IMR-90 (cell line): ENCODE results near the gene IL17C. TPM values are rescaled to one million over a fixed set of nuclear protein-coding genes. Genes with fewer than 3 reads are reported as not detected.

Source experiments
- ATAC-seq: fragments of 200-7000 bp; cut with Tn5 transposase; 2 replicates; pipeline ENCODE4 v1.9.1; 2020; ENCODE audit warnings: low read depth, mild to moderate bottlenecking, moderate library complexity
- BruUV-seq: library from RNA; stranded (reverse); fragments of 400-500 nt; replicated peaks from 2 replicates; lab custom pipeline; 2021; lab: Mats Ljungman, UMichigan
- CTCF ChIA-PET: fragments of 300-600 bp; formaldehyde crosslinking; extraction: SDS; loops from one replicate; lab custom pipeline; 2021; ENCODE audit warnings: antibody characterized with exemption; lab: Yijun Ruan, JAX
- POLR2A ChIA-PET: fragments of 300-600 bp; sonication (Branson Sonifier 250); formaldehyde crosslinking; loops from one replicate; lab custom pipeline; 2022; ENCODE audit warnings: antibody characterized with exemption; ENCODE audit not compliant: unreplicated experiment; lab: Charles Lee
- DNase-seq: peaks from one replicate; pipeline ENCODE4 v3.0.0; 2013
- H2AFZ ChIP-seq: replicated peaks from 2 replicates; pipeline ENCODE3; 2013; ENCODE audit warnings: low read length, mild to moderate bottlenecking; ENCODE audit not compliant: poor library complexity
- H2AK5ac ChIP-seq: 2 replicates; pipeline ENCODE4 v1.6.1; 2013; ENCODE audit warnings: low read depth, low read length, inconsistent platforms
- H2AK9ac ChIP-seq: replicated peaks from 2 replicates; pipeline ENCODE3; 2013; ENCODE audit warnings: mild to moderate bottlenecking, low read depth, low read length, moderate library complexity; ENCODE audit not compliant: poor library complexity
- H2BK120ac ChIP-seq: 2 replicates; pipeline ENCODE4 v1.6.1; 2013; ENCODE audit warnings: low read depth, low read length, inconsistent platforms
- H2BK15ac ChIP-seq: 3 replicates; pipeline ENCODE4 v1.6.1; 2013; ENCODE audit warnings: low read depth, low read length, inconsistent platforms
- H2BK20ac ChIP-seq: 2 replicates; pipeline ENCODE4 v1.6.1; 2013; ENCODE audit warnings: low read depth, mild to moderate bottlenecking, inconsistent platforms, low read length, moderate library complexity
- H2BK5ac ChIP-seq: 2 replicates; pipeline ENCODE4 v1.6.1; 2013; ENCODE audit warnings: mild to moderate bottlenecking, low read depth, low read length, inconsistent platforms; ENCODE audit not compliant: poor library complexity, severe bottlenecking
- H3K14ac ChIP-seq: replicated peaks from 2 replicates; pipeline ENCODE4 v1.6.1; 2013; ENCODE audit warnings: low read depth, low read length, inconsistent platforms
- H3K18ac ChIP-seq: 2 replicates; pipeline ENCODE4 v1.6.1; 2013; ENCODE audit warnings: low read depth, low read length, control low read depth
- H3K23ac ChIP-seq: 2 replicates; pipeline ENCODE4 v1.6.1; 2013; ENCODE audit warnings: low read depth, low read length, inconsistent platforms
- H3K27ac ChIP-seq: 2 replicates; pipeline ENCODE4 v1.5.1; 2013; ENCODE audit warnings: mild to moderate bottlenecking, control low read depth, low read length; ENCODE audit not compliant: insufficient read depth
- H3K27me3 ChIP-seq: 2 replicates; pipeline ENCODE4 v1.6.1; 2013; ENCODE audit warnings: low read length; ENCODE audit not compliant: control insufficient read depth, insufficient read depth
- H3K36me3 ChIP-seq: 2 replicates; pipeline ENCODE4 v1.6.1; 2013; ENCODE audit warnings: low read length, mixed read lengths; ENCODE audit not compliant: control insufficient read depth, insufficient read depth
- H3K4ac ChIP-seq: 2 replicates; pipeline ENCODE4 v1.6.1; 2013; ENCODE audit warnings: low read depth, low read length, inconsistent platforms
- H3K4me1 ChIP-seq: 2 replicates; pipeline ENCODE4 v1.6.1; 2013; ENCODE audit warnings: low read length, mixed read lengths; ENCODE audit not compliant: control insufficient read depth, insufficient read depth
- H3K4me2 ChIP-seq: 2 replicates; pipeline ENCODE4 v1.6.1; 2013; ENCODE audit warnings: low read depth, mild to moderate bottlenecking, control low read depth, low read length, moderate library complexity
- H3K4me3 ChIP-seq: 2 replicates; pipeline ENCODE4 v1.5.1; 2013; ENCODE audit warnings: low read depth, mild to moderate bottlenecking, control low read depth, low read length, moderate library complexity; ENCODE audit not compliant: insufficient read depth
- H3K56ac ChIP-seq: 2 replicates; pipeline ENCODE4 v1.6.1; 2013; ENCODE audit warnings: low read length, inconsistent platforms; ENCODE audit not compliant: insufficient read depth; ENCODE audit errors: extremely low read depth
- H3K79me1 ChIP-seq, 2 experiments: 2 replicates each; pipeline ENCODE4 v1.6.1; 2013; ENCODE audit warnings: low read length in 2 of 2, inconsistent platforms in 1 of 2, low read depth in 1 of 2
- H3K9ac ChIP-seq: 2 replicates; pipeline ENCODE4 v1.6.1; 2013; ENCODE audit warnings: low read depth, low read length, control low read depth
- H3K9me1 ChIP-seq: 2 replicates; pipeline ENCODE4 v1.6.1; 2013; ENCODE audit warnings: low read length, inconsistent platforms; ENCODE audit not compliant: insufficient read depth
- H3K9me3 ChIP-seq: 2 replicates; pipeline ENCODE4 v1.6.1; 2013; ENCODE audit warnings: low read length; ENCODE audit not compliant: control insufficient read depth, insufficient read depth
- H4K20me1 ChIP-seq: 2 replicates; pipeline ENCODE4 v1.6.1; 2013; ENCODE audit warnings: low read length, inconsistent platforms; ENCODE audit not compliant: insufficient read depth
- H4K5ac ChIP-seq: 2 replicates; pipeline ENCODE4 v1.6.1; 2013; ENCODE audit warnings: mild to moderate bottlenecking, low read depth, low read length, control low read depth
- H4K8ac ChIP-seq, 2 experiments: 2 replicates each; pipeline ENCODE4 v1.6.1; 2013; ENCODE audit warnings: low read depth in 2 of 2, low read length in 2 of 2, control low read depth in 1 of 2, inconsistent platforms in 1 of 2
- H4K91ac ChIP-seq: 2 replicates; pipeline ENCODE4 v1.6.1; 2013; ENCODE audit warnings: low read depth, low read length, inconsistent platforms; ENCODE audit not compliant: insufficient read depth
- BHLHE40 ChIP-seq: fragments of 150-350 bp; IDR thresholded peaks from 2 replicates; pipeline ENCODE4 v1.6.1; 2016; ENCODE audit warnings: mild to moderate bottlenecking, low read depth, low read length
- CEBPB ChIP-seq: IDR thresholded peaks from 2 replicates; pipeline ENCODE4 v1.6.1; 2012; ENCODE audit warnings: low read depth, low read length, improper control_type of control experiment
- CHD1 ChIP-seq: IDR thresholded peaks from 2 replicates; pipeline ENCODE4 v1.6.1; 2012; ENCODE audit warnings: low read depth, low read length, improper control_type of control experiment
- CTCF ChIP-seq: conservative IDR thresholded peaks from 2 replicates; pipeline ENCODE4 v1.5.1; 2012; ENCODE audit warnings: mild to moderate bottlenecking, low read depth, low read length, improper control_type of control experiment
- ELK1 ChIP-seq: fragments of 150-350 bp; IDR thresholded peaks from 2 replicates; pipeline ENCODE4 v1.6.1; 2016; ENCODE audit warnings: low read depth, mild to moderate bottlenecking, low read length, moderate library complexity, borderline replicate concordance
- FOS ChIP-seq: fragments of 150-350 bp; IDR thresholded peaks from 2 replicates; pipeline ENCODE4 v1.6.1; 2016; ENCODE audit warnings: low read depth, low read length
- MAFK ChIP-seq: IDR thresholded peaks from 2 replicates; pipeline ENCODE4 v1.6.1; 2012; ENCODE audit warnings: low read depth, low read length, improper control_type of control experiment
- MAZ ChIP-seq: IDR thresholded peaks from 2 replicates; pipeline ENCODE4 v1.6.1; 2012; ENCODE audit warnings: low read depth, mild to moderate bottlenecking, low read length, improper control_type of control experiment, moderate library complexity, borderline replicate concordance
- MXI1 ChIP-seq: IDR thresholded peaks from 2 replicates; pipeline ENCODE4 v1.6.1; 2012; ENCODE audit warnings: low read depth, mild to moderate bottlenecking, low read length, moderate library complexity, borderline replicate concordance
- NFE2L2 ChIP-seq: fragments of 150-350 bp; IDR thresholded peaks from 2 replicates; pipeline ENCODE4 v1.6.1; 2016; ENCODE audit warnings: low read depth, mild to moderate bottlenecking, low read length
- POLR2A ChIP-seq: IDR thresholded peaks from 2 replicates; pipeline ENCODE4 v1.6.1; 2012; ENCODE audit warnings: mild to moderate bottlenecking, low read depth, low read length
- RAD21 ChIP-seq: IDR thresholded peaks from 2 replicates; pipeline ENCODE4 v1.6.1; 2012; ENCODE audit warnings: low read length, improper control_type of control experiment
- RCOR1 ChIP-seq: IDR thresholded peaks from 2 replicates; pipeline ENCODE4 v1.6.1; 2012; ENCODE audit warnings: mild to moderate bottlenecking, low read length, improper control_type of control experiment; ENCODE audit not compliant: insufficient replicate concordance
- RFX5 ChIP-seq: IDR thresholded peaks from 2 replicates; pipeline ENCODE4 v1.8.0; 2012; ENCODE audit warnings: low read depth, mild to moderate bottlenecking, low read length, moderate library complexity
- SMC3 ChIP-seq: fragments of 150-350 bp; IDR thresholded peaks from 2 replicates; pipeline ENCODE4 v1.6.1; 2016; ENCODE audit warnings: low read depth, mild to moderate bottlenecking, antibody characterized with exemption, low read length, moderate library complexity
- USF2 ChIP-seq: fragments of 150-350 bp; IDR thresholded peaks from 2 replicates; pipeline ENCODE4 v1.6.1; 2017; ENCODE audit warnings: mild to moderate bottlenecking, antibody characterized with exemption, low read length, low read depth
- WGBS, 2 experiments: methylation state at CpG; one replicate each; pipeline versions ENCODE4 v1.1.5 to v1.1.7; 2013; ENCODE audit warnings: missing lambda C conversion rate in 2 of 2; ENCODE audit not compliant: insufficient read length in 1 of 2; ENCODE audit errors: extremely low coverage in 2 of 2; 5-methylcytosine and 5-hydroxymethylcytosine counted together
- dilution Hi-C: fragments of 300-500 bp; cut with HindIII; formaldehyde crosslinking; loops from one replicate; pipeline ENCODE4 v1.14.3; 2018; ENCODE audit warnings: low sequenced_read_pairs; ENCODE audit not compliant: unreplicated experiment
- in situ Hi-C: fragments of 300-500 bp; cut with MboI; formaldehyde crosslinking; loops from 3 replicates; pipeline ENCODE4 v1.14.3; 2019; ENCODE audit warnings: low sequenced_read_pairs, inconsistent platforms, mixed read lengths
- intact Hi-C: fragments of 100-400 bp; cut with micrococcal nuclease; formaldehyde crosslinking; loops from 2 replicates; pipeline ENCODE4 v1.10.0; 2022
- polyA plus RNA-seq, 3 experiments: library from polyadenylated mRNA; depleted of rRNA; stranded (reverse); fragments of >200 nt; gene quantifications; 2 replicates each; pipeline ENCODE4 v1.2.3, GENCODE V29; 2012; ENCODE audit warnings: low replicate concordance in 1 of 3
- total RNA-seq: library from RNA; depleted of rRNA; stranded (reverse); fragments of >200 nt; gene quantifications from 2 replicates; pipeline ENCODE4 v1.2.3, GENCODE V29; 2012

Gene IL17C
- total and polyA plus RNA-seq, 2 of the 4 experiments (the other 2 are of a cell fraction): 0.09 TPM; not detected in 1

- CTCF ChIA-PET: no interaction called here
- H3K27me3 ChIP-seq: no peaks in the 10 kb centered on the region
- no peak overlapping the region for H3K14ac ChIP-seq
- no peak overlapping the region for H3K9ac ChIP-seq
- no peak overlapping the region for H3K18ac ChIP-seq
- no peak overlapping the region for H2BK5ac ChIP-seq
- no peak overlapping the region for H2BK20ac ChIP-seq
- peaks cover 5 to 31% of the 10 kb centered on the region in 2 experiments for H3K79me1 ChIP-seq
- no peak overlapping the region for H2BK120ac ChIP-seq
- no peaks in the 10 kb centered on the region for H3K9me3 ChIP-seq
- H3K23ac ChIP-seq: no peak overlapping the region
- no peaks in the 10 kb centered on the region for H3K4me1 ChIP-seq
- no peak overlapping the region for H3K4me3 ChIP-seq
- no peak for TF ChIP-seq NFE2L2
- no peak for TF ChIP-seq CEBPB
- TF ChIP-seq MXI1: no peak
- TF ChIP-seq FOS: no peak
- TF ChIP-seq MAFK: no peak
- no peak for TF ChIP-seq RFX5
- TF ChIP-seq CHD1: no peak
- TF ChIP-seq CTCF: no peak
- TF ChIP-seq BHLHE40: no peak
- TF ChIP-seq MAZ: no peak
- no peak for TF ChIP-seq RCOR1
- no peak for TF ChIP-seq USF2
- TF ChIP-seq RAD21: no peak
- TF ChIP-seq SMC3: no peak
- TF ChIP-seq ELK1: no peak
- TF ChIP-seq POLR2A: no peak
- POLR2A ChIA-PET: no interaction called here
- H4K8ac ChIP-seq: no peak overlapping the region
- no peak overlapping the region for H2BK15ac ChIP-seq
- H3K27ac ChIP-seq: no peak overlapping the region
- H2AFZ ChIP-seq: no peak overlapping the region
- peaks cover 13% of the 10 kb centered on the region for H3K36me3 ChIP-seq
- H2AK9ac ChIP-seq: no peak overlapping the region
- no peak overlapping the region for H3K4me2 ChIP-seq
- in situ Hi-C loops: no loop called here
- H3K9me1 ChIP-seq: no peaks in the 10 kb centered on the region
- BruUV-seq: no TSS peak
- no peak overlapping the region for H4K91ac ChIP-seq
- no peak overlapping the region for H3K4ac ChIP-seq
- no peak overlapping the region for H2AK5ac ChIP-seq
- DNase-seq (no peak), ATAC-seq (no peak)
- 0 out of 2 replicates have a peak, but pooled peaks cover 5% of the 10 kb centered on the region for H4K20me1 ChIP-seq
- H4K5ac ChIP-seq: no peak overlapping the region
- H3K56ac ChIP-seq: no peak overlapping the region
- 92% methylated on average over 16 of the region's 19 CpGs; no CpG with 5 or more reads in 1 of the 2 experiments for WGBS, 2 experiments
- dilution Hi-C loops: no loop called here
- intact Hi-C loops: no loop called here
Observed at GRCh38 chr16:88657371-88657770, 19.0 kb downstream of the IL17C start.
